Heart left ventricle (tissue), 16 donors: Measurements from ENCODE around the gene RNASE8. TPM values are rescaled to one million over a fixed set of nuclear protein-coding genes. Genes with fewer than 3 reads are reported as not detected.

Experiments
- ATAC-seq, 4 donors: fragments of 200-7000 bp; cut with Tn5 transposase; one replicate each; pipeline ENCODE4 v1.9.1; 2020 to 2022; ENCODE audit warnings: moderate library complexity in 4 of 4, mild to moderate bottlenecking in 3 of 4, moderate number of reproducible peaks in 1 of 4
- DNase-seq, 5 donors: peaks; one replicate each; pipeline ENCODE4 v3.0.0-alpha.2; 2020
- H3K27ac ChIP-seq, 12 donors: fragments of 200-600 bp; sonication (generic) in 4 of 12; one replicate each; pipeline versions ENCODE4 v1.5.0 to v1.8.0; 2016 to 2022; ENCODE audit warnings: mild to moderate bottlenecking in 2 of 12
- H3K27me3 ChIP-seq, 9 donors: fragments of 200-600 bp; sonication (generic) in 2 of 9; one replicate each; pipeline versions ENCODE4 v1.5.1 to v1.8.0; 2016 to 2022; ENCODE audit warnings: mild to moderate bottlenecking in 3 of 9
- H3K36me3 ChIP-seq, 9 donors: fragments of 200-600 bp; sonication (generic) in 2 of 9; one replicate each; pipeline versions ENCODE4 v1.5.0 to v1.8.0; 2018 to 2022; ENCODE audit warnings: mild to moderate bottlenecking in 2 of 9
- H3K4me1 ChIP-seq, 12 donors: fragments of 200-600 bp; sonication (generic) in 4 of 12; one replicate each; pipeline versions ENCODE4 v1.5.0 to v1.8.0; 2016 to 2022; ENCODE audit warnings: mild to moderate bottlenecking in 3 of 12
- H3K4me3 ChIP-seq, 12 donors: fragments of 200-600 bp; sonication (generic) in 4 of 12; one replicate each; pipeline versions ENCODE4 v1.5.0 to v1.8.0; 2017 to 2022; ENCODE audit warnings: mild to moderate bottlenecking in 9 of 12, moderate library complexity in 4 of 12
- H3K9me3 ChIP-seq, 12 donors: fragments of 200-600 bp; sonication (generic) in 4 of 12; one replicate each; pipeline versions ENCODE4 v1.5.0 to v1.8.0; 2016 to 2022; ENCODE audit warnings: mild to moderate bottlenecking in 1 of 12
- POLR2A ChIP-seq, 2 donors: fragments of 450-650 bp; IDR thresholded peaks; one replicate each; pipeline ENCODE4 v1.6.1; 2017; ENCODE audit warnings: antibody characterized with exemption in 2 of 2, mild to moderate bottlenecking in 2 of 2, moderate library complexity in 2 of 2
- WGBS, 4 donors: extraction: QIAGEN DNeasy Blood & Tissue Kit in 2 of 4; methylation state at CpG; one replicate each; pipeline versions ENCODE4 v1.1.5 to v1.1.7; 2013 to 2018; 5-methylcytosine and 5-hydroxymethylcytosine counted together
- intact Hi-C, 10 donors: fragments of 100-400 bp; cut with DNase I; formaldehyde crosslinking; loops; one replicate each; pipeline versions ENCODE4 v1.11.1 to v1.14.2; 2022
- polyA plus RNA-seq, 2 donors: library from polyadenylated mRNA; stranded (reverse); fragments of 200-250 nt; gene quantifications; one replicate each; pipeline ENCODE4 v1.2.3, GENCODE V29; 2013
- total RNA-seq, 9 donors: library from RNA; depleted of rRNA in 2 of 9; stranded (reverse); fragments of >200 nt in 2 of 9; fragmentation: NEBNext Ultra II Directional in 3 of 9; extraction: Animal tissue kit (Norgen Biotek cat#: 25700) in 3 of 9; gene quantifications; one replicate each; pipeline versions ENCODE4 v1.1.0 to v1.2.4, GENCODE V29; 2016 to 2023
- TF ChIP-seq, protein P1 (sequence below), 12 donors: fragments of 200-600 bp; sonication (generic) in 4 of 12; IDR thresholded peaks; one replicate each; pipeline versions ENCODE4 v1.5.0 to v1.8.0; 2018 to 2022; ENCODE audit warnings: antibody characterized with exemption in 12 of 12, mild to moderate bottlenecking in 5 of 12
- donor health status: ischemic (EF 13 %, LVEDD 7.1; RV severe dilation, severe dysfunction).
- donor health status: healthy with polysubstance abuse.
- donor health status: DM: no; HTN: yes; CAD: no.
- donor health status: DM: no; HTN: no; CAD: no.
- donor health status: ischemic (EF 25% LVEDD 6.9; RV normal size, moderate dysfunction).
- donor health status: ischemic (EF 25% LVEDD 5.7; RV mildly dilated, moderate dysfunction).
- donor health status: healthy.
- donor health status: DM: yes; HTN: yes; CAD: no.
- donor health status: ischemic (EF 35%, LVEDD 5.7; RV mildly dilated, moderate dysfunction).
- donor health status: nonischemic (EF 11% LVEDD 7.7; RV severe dilation, severe dysfunction).
- donor health status: DM: yes; HTN: yes; CAD: no.
- donor health status: PGD.
- donor health status: ischemic (EF 29% LVEDD 5.4; RV normal size, mild dysfunction).
- donor health status: nonischemic (EF 23%, LVEDD 6.1; RV moderate dilation, normal function).

Gene RNASE8
- total and polyA plus RNA-seq, 11 donors = not detected

DNA sequence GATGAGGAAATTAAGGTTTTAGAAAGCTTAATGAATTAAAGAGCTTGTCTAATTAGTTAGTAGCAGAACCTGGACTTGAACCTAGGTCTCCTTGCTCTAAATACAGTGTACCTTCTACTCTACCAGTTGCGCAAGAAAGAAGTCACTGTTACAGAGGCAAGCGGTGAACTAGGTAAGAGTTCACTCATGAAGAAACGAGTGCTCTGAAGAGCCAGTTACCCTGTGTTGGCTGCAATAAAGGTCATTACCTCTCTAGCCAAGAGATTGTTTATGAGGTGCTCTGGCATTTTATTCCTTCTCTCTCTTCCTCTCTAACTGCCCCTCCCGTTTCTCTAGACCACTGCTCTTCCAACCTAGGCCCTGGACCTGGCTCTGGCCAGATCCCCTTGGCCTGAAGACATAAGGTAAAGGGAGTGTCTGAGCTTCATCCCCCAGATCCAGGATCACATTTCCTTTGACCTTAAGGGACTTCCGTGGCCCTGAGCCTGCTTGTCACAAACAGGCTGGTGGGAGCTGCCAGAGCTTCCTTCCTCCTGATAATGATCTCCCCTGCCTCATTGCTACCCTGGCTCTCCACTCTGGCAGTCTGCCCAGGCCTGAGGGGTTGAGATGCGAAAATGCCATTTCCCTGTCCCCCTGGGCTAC, 13.5 kb upstream of the RNASE8 start:
- peaks cover 5 to 52% (median 30%) of the 10 kb centered on the region in 12 donors for H3K4me1 ChIP-seq
- peak in 2 of 5 donors; percentile 47 to 54 for DNase-seq
- no peaks in the 10 kb centered on the region for H3K27me3 ChIP-seq
- H3K36me3 ChIP-seq = no peaks in the 10 kb centered on the region
- peak overlapping the region in 9 of 12 donors; percentile 7 to 62 (median 38) for H3K27ac ChIP-seq
- TF ChIP-seq, protein P1, sequence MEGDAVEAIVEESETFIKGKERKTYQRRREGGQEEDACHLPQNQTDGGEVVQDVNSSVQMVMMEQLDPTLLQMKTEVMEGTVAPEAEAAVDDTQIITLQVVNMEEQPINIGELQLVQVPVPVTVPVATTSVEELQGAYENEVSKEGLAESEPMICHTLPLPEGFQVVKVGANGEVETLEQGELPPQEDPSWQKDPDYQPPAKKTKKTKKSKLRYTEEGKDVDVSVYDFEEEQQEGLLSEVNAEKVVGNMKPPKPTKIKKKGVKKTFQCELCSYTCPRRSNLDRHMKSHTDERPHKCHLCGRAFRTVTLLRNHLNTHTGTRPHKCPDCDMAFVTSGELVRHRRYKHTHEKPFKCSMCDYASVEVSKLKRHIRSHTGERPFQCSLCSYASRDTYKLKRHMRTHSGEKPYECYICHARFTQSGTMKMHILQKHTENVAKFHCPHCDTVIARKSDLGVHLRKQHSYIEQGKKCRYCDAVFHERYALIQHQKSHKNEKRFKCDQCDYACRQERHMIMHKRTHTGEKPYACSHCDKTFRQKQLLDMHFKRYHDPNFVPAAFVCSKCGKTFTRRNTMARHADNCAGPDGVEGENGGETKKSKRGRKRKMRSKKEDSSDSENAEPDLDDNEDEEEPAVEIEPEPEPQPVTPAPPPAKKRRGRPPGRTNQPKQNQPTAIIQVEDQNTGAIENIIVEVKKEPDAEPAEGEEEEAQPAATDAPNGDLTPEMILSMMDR (IDR thresholded peaks at IDR 0.05) = no peak
- no peak for TF ChIP-seq POLR2A (IDR thresholded peaks at IDR 0.05)
- intact Hi-C loops = loop anchor here in 5 of 10 donors (5.0 to 10.0 kb wide), 5 partner anchors 37 to 362 kb away; partner anchors contain the start of gene RNASE4 (in 1 of the 5)
- H3K4me3 ChIP-seq = no peak overlapping the region
- H3K9me3 ChIP-seq = no peaks in the 10 kb centered on the region
- 28 to 42% (median 31%) methylated on average over 6 of the region's 6 CpGs for WGBS, 4 donors
- ATAC-seq = peak in 3 of 4 donors; percentile 25 to 49 (median 38)

DNA sequence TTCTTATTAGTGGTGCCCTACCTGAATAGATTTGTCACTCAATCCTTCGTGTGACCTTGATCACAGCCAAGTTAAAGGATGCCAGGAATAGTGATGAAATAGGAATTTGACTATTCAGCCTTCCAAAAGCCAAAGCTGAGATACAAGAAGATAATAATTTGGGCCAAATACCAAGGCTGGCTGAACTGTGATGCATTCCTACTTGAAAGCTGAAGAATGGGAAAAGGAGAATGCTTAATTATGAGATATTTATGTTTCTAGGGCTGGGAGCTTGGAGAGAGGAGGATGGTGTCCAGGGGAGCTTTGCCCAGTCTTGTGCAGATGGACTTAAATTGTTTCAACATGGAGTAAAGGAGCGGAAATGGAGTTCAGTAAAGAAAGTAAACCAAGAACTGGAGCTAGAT, 10.2 kb upstream of the RNASE8 start:
- Histone ChIP-seq H3K27ac (no peak overlapping the region), H3K27me3 (no peaks in the 10 kb centered on the region), H3K9me3 (no peaks in the 10 kb centered on the region), H3K36me3 (no peaks in the 10 kb centered on the region), H3K4me3 (no peak overlapping the region), H3K4me1 (peaks cover 4 to 40% (median 21%) of the 10 kb centered on the region in 12 donors)
- intact Hi-C loops = loop anchor here in 5 of 10 donors (5.0 to 10.0 kb wide), 3 partner anchors 180 to 353 kb away; no protein-coding TSS in a partner anchor
- TF ChIP-seq POLR2A (IDR thresholded peaks at IDR 0.05) = no peak
- TF ChIP-seq, protein P1 (IDR thresholded peaks at IDR 0.05) = no peak
- WGBS, 4 donors = 43 to 84% (median 64%) methylated on average over 2 of the region's 2 CpGs
- DNase-seq (no peak), ATAC-seq (no peak)

DNA sequence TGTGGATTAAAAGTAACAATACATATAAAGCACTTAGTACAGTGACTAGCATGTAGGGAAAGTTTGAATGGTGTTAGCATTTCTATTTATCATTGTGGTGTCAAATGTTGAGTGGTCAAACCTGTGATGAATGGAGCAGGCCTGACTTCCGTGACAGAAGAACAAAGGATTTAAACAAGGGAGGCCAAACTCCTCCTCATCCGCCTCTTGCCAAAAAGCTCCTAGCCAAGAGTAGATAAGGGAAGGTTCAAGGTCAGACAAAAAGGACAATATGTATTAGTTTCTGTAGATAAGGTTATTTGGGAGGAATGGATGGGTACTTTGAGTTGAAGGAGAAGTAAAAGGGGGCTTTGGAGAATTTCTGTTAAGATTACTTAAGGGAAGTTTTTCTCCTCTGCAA, 9.0 kb upstream of the RNASE8 start:
- H3K9me3 ChIP-seq = no peaks in the 10 kb centered on the region
- no peaks in the 10 kb centered on the region for H3K36me3 ChIP-seq
- no peak overlapping the region for H3K4me3 ChIP-seq
- no peaks in the 10 kb centered on the region for H3K27me3 ChIP-seq
- intact Hi-C loops = loop anchor here in 5 of 10 donors (5.0 to 10.0 kb wide), 3 partner anchors 181 to 354 kb away; no protein-coding TSS in a partner anchor
- TF ChIP-seq POLR2A (IDR thresholded peaks at IDR 0.05) = no peak
- TF ChIP-seq, protein P1 (IDR thresholded peaks at IDR 0.05) = no peak
- H3K27ac ChIP-seq = peak overlapping the region in 1 of 12 donors; percentile 8
- peaks cover 4 to 28% (median 9%) of the 10 kb centered on the region in 12 donors for H3K4me1 ChIP-seq
- WGBS, 4 donors = 27 to 52% (median 39%) methylated on average over 2 of the region's 2 CpGs
- peak in 3 of 4 donors; percentile 20 to 42 (median 32) for ATAC-seq
- DNase-seq = no peak

DNA sequence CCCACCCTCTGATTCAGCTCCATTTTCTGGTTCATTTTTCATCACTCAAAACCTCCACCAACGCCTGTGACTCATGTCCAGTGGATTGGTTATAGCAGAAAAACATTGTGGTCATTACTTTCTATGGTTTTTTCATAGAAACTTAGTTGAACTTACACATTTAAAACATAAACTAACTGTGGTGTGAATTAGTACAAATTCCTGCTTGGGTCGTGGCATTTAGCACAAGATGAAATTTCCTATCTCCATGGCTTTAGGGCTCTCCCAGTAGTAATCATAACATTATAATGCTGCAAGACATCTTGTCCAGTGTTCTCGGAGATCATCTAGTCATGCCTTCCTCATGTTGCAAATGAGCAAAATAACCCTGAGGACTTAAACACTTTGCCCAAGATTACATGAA, 8.3 kb upstream of the RNASE8 start:
- no peak for ATAC-seq
- Histone ChIP-seq H3K36me3 (no peaks in the 10 kb centered on the region), H3K27ac (no peak overlapping the region), H3K4me3 (no peak overlapping the region), H3K4me1 (peaks cover 0 to 22% (median 3%) of the 10 kb centered on the region in 12 donors), H3K27me3 (no peaks in the 10 kb centered on the region), H3K9me3 (no peaks in the 10 kb centered on the region)
- TF ChIP-seq POLR2A (IDR thresholded peaks at IDR 0.05) = no peak
- TF ChIP-seq, protein P1 (IDR thresholded peaks at IDR 0.05) = no peak
- no peak for DNase-seq
- WGBS, 4 donors = 83 to 92% (median 87%) methylated on average over 3 of the region's 3 CpGs
- intact Hi-C loops = loop anchor here in 5 of 10 donors (5.0 to 10.0 kb wide), 3 partner anchors 182 to 354 kb away; no protein-coding TSS in a partner anchor
